Spleen (tissue), 11 donors: ENCODE results near the gene FAH. TPM values are rescaled to one million over a fixed set of nuclear protein-coding genes. Genes with fewer than 3 reads are reported as not detected.
A peak's percentile ranks its signal among the peaks of the same experiment; 100 is the strongest.

Experiments used
- DNase-seq: peaks from one replicate; pipeline ENCODE4 v3.0.0-alpha.2; 2020
- H3K27ac ChIP-seq, 8 donors: fragments of 200-600 bp; sonication (generic) in 7 of 8; 1 replicate in 4 of 8; 2 replicates in 4 of 8; pipeline versions ENCODE4 v1.5.0 to v1.8.0; 2016 to 2021; ENCODE audit warnings: inconsistent platforms in 4 of 8, mild to moderate bottlenecking in 4 of 8, moderate library complexity in 1 of 8
- H3K27me3 ChIP-seq, 7 donors: fragments of 200-600 bp; sonication (generic) in 6 of 7; replicated peaks in 1 of 7; 1 replicate in 4 of 7; 2 replicates in 3 of 7; pipeline versions ENCODE4 v1.5.0 to v1.8.0; 2016 to 2021; ENCODE audit warnings: inconsistent platforms in 3 of 7, mild to moderate bottlenecking in 1 of 7
- H3K36me3 ChIP-seq, 6 donors: fragments of 200-600 bp; sonication (generic) in 5 of 6; 1 replicate in 4 of 6; 2 replicates in 2 of 6; pipeline versions ENCODE4 v1.5.0 to v1.8.0; 2016 to 2021; ENCODE audit warnings: inconsistent platforms in 2 of 6
- H3K4me1 ChIP-seq, 6 donors: fragments of 200-600 bp; sonication (generic) in 5 of 6; 1 replicate in 3 of 6; 2 replicates in 3 of 6; pipeline versions ENCODE4 v1.5.0 to v1.8.0; 2016 to 2021; ENCODE audit warnings: inconsistent platforms in 3 of 6
- H3K4me3 ChIP-seq, 8 donors: fragments of 200-600 bp; sonication (generic) in 7 of 8; 1 replicate in 4 of 8; 2 replicates in 4 of 8; pipeline versions ENCODE4 v1.5.0 to v1.8.0; 2016 to 2021; ENCODE audit warnings: inconsistent platforms in 4 of 8, mild to moderate bottlenecking in 4 of 8, moderate library complexity in 2 of 8
- H3K9me3 ChIP-seq, 8 donors: fragments of 200-600 bp; sonication (generic) in 7 of 8; 1 replicate in 4 of 8; 2 replicates in 4 of 8; pipeline versions ENCODE4 v1.5.0 to v1.8.0; 2016 to 2021; ENCODE audit warnings: inconsistent platforms in 4 of 8
- POLR2A ChIP-seq, 3 donors: fragments of 450-650 bp; IDR thresholded peaks; one replicate each; pipeline ENCODE4 v1.5.1; 2017; ENCODE audit warnings: antibody characterized with exemption in 3 of 3, mild to moderate bottlenecking in 1 of 3
- POLR2AphosphoS5 ChIP-seq, 3 donors: sonication (generic); formaldehyde crosslinking; IDR thresholded peaks; one replicate each; pipeline ENCODE4 v1.5.1; 2017; ENCODE audit warnings: antibody characterized with exemption in 3 of 3
- WGBS, 5 donors: extraction: QIAGEN DNeasy Blood & Tissue Kit in 3 of 5; methylation state at CpG; one replicate each; pipeline versions ENCODE4 v1.1.5 to v1.1.7; 2013 to 2018; 5-methylcytosine and 5-hydroxymethylcytosine counted together
- intact Hi-C: fragments of 100-400 bp; cut with DNase I; formaldehyde crosslinking; loops from one replicate; pipeline ENCODE4 v1.15.0; 2023; ENCODE audit warnings: low total_unique reads
- polyA plus RNA-seq, 3 donors: library from polyadenylated mRNA; stranded (reverse); fragments of 200-250 nt; gene quantifications; one replicate each; pipeline ENCODE4 v1.2.1, GENCODE V29; 2013
- total RNA-seq, 7 donors: library from RNA; depleted of rRNA in 3 of 7; stranded (reverse); fragments of >200 nt in 3 of 7; fragmentation: NEBNext Ultra II Directional in 4 of 7; extraction: Animal tissue kit (Norgen Biotek cat#: 25700) in 4 of 7; gene quantifications; one replicate each; pipeline versions ENCODE4 v1.1.0 to v1.2.1, GENCODE V29; 2016 to 2021
- TF ChIP-seq, protein P1 (sequence below), 11 experiments: fragments of 200-600 bp in 7 of 11; fragments of 450-650 bp in 4 of 11; sonication (generic) in 4 of 11; IDR thresholded peaks in 8 of 11; conservative IDR thresholded peaks in 3 of 11; 1 replicate in 7 of 11; 2 replicates in 4 of 11; pipeline versions ENCODE4 v1.4.0 to v1.8.0; 2016 to 2021; ENCODE audit warnings: antibody characterized with exemption in 11 of 11, inconsistent platforms in 4 of 11, mild to moderate bottlenecking in 1 of 11
- donor health status: healthy with polysubstance abuse.
- donor health status: DM: no; HTN: no; CAD: no; lungs with moderate emphysema.
- donor health status: DM: no; HTN: no; CAD: no.
- donor health status: Bipolar disorder and iron deficiency.
- donor health status: healthy.
- donor health status: DM: no; HTN: no; CAD: no.
- donor health status: DM: yes; HTN: yes; CAD: no.

The FAH gene
- total and polyA plus RNA-seq, 10 donors, result 8.5 to 33.1 (median 21.2) TPM

DNA sequence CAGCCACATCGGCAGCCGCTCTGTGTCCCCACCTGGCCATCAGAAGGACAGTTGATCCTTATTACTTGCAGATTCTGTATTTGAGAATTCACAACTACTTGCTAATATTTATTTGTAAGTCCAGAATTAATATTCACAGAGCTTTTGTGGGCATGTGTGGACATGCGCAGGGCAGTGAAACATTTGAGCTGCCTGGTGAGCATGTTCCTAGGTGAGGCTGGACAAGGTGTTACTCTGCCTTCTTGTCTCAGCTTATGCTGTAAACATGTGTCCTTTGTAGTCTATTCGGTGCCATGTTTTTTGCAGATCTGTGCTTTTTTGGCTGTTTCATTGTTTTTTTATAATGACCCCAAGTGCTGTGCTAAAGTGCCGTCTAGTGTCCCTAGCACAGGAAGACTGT is 15.6 kb downstream of the FAH start:
- TF ChIP-seq POLR2A (IDR thresholded peaks at IDR 0.05) (no peak), POLR2AphosphoS5 (IDR thresholded peaks at IDR 0.05) (no peak)
- TF ChIP-seq, protein P1, sequence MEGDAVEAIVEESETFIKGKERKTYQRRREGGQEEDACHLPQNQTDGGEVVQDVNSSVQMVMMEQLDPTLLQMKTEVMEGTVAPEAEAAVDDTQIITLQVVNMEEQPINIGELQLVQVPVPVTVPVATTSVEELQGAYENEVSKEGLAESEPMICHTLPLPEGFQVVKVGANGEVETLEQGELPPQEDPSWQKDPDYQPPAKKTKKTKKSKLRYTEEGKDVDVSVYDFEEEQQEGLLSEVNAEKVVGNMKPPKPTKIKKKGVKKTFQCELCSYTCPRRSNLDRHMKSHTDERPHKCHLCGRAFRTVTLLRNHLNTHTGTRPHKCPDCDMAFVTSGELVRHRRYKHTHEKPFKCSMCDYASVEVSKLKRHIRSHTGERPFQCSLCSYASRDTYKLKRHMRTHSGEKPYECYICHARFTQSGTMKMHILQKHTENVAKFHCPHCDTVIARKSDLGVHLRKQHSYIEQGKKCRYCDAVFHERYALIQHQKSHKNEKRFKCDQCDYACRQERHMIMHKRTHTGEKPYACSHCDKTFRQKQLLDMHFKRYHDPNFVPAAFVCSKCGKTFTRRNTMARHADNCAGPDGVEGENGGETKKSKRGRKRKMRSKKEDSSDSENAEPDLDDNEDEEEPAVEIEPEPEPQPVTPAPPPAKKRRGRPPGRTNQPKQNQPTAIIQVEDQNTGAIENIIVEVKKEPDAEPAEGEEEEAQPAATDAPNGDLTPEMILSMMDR (IDR thresholded peaks at IDR 0.05 in 8 of 11, conservative IDR thresholded peaks at IDR 0.05 in 3 of 11), result no peak
- intact Hi-C loops, result no loop called here
- WGBS, 5 donors, result 76 to 94% (median 90%) methylated on average over 5 of the region's 5 CpGs
- Histone ChIP-seq H3K36me3 (peaks cover 0 to 30% (median 1%) of the 10 kb centered on the region in 6 donors), H3K27ac (no peak overlapping the region), H3K27me3 (no peaks in the 10 kb centered on the region), H3K9me3 (no peaks in the 10 kb centered on the region), H3K4me3 (no peak overlapping the region), H3K4me1 (peaks cover 0 to 3% (median 0%) of the 10 kb centered on the region in 6 donors)
- DNase-seq, result no peak

- intact Hi-C loops, result loop anchor here (5.0 kb wide), 1 partner anchor 788 kb away; no protein-coding TSS in a partner anchor
- Histone ChIP-seq H3K36me3 (peaks cover 0 to 40% (median 0%) of the 10 kb centered on the region in 6 donors), H3K27me3 (no peaks in the 10 kb centered on the region), H3K27ac (no peak overlapping the region), H3K9me3 (no peaks in the 10 kb centered on the region), H3K4me1 (peaks cover 0 to 3% (median 0%) of the 10 kb centered on the region in 6 donors), H3K4me3 (no peak overlapping the region)
- DNase-seq, result no peak
- WGBS, 5 donors, result 88 to 95% (median 93%) methylated on average over 12 of the region's 12 CpGs
- TF ChIP-seq POLR2A (IDR thresholded peaks at IDR 0.05) (no peak), POLR2AphosphoS5 (IDR thresholded peaks at IDR 0.05) (no peak)
- TF ChIP-seq, protein P1 (IDR thresholded peaks at IDR 0.05 in 8 of 11, conservative IDR thresholded peaks at IDR 0.05 in 3 of 11), result no peak
Observed at GRCh38 chr15:80169768-80170357, 17.1 kb downstream of the FAH start.

DNA sequence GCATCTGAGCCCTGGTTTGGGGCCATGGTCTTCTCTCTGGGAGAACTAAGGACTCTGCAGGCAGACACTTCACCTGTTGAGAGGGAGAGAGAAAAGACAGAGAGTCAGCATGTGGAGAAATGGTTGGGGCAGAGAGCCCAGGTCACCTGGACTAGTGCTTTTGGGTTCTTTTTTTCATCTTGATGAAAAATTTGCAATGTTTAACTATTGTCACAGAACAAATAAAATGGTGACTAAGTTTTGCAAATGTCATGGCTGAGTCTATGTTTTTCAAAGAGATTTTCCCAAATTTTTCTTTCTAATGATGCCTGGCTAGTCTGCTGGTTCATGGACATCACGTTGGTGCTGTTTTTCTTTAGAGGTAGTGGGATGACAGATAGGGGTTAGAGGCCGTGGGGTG is 17.8 kb downstream of the FAH start:
- Histone ChIP-seq H3K4me3 (no peak overlapping the region), H3K9me3 (no peaks in the 10 kb centered on the region), H3K27me3 (no peaks in the 10 kb centered on the region), H3K4me1 (peaks cover 0 to 3% (median 0%) of the 10 kb centered on the region in 6 donors), H3K27ac (no peak overlapping the region), H3K36me3 (peaks cover 0 to 48% (median 0%) of the 10 kb centered on the region in 6 donors)
- intact Hi-C loops, result loop anchor here (5.0 kb wide), 1 partner anchor 788 kb away; no protein-coding TSS in a partner anchor
- 90 to 94% (median 93%) methylated on average over 2 of the region's 2 CpGs for WGBS, 5 donors
- no peak for DNase-seq
- no peak for TF ChIP-seq POLR2A (IDR thresholded peaks at IDR 0.05)
- TF ChIP-seq, protein P1 (IDR thresholded peaks at IDR 0.05 in 8 of 11, conservative IDR thresholded peaks at IDR 0.05 in 3 of 11), result no peak
- no peak for TF ChIP-seq POLR2AphosphoS5 (IDR thresholded peaks at IDR 0.05)

GRCh38 chr15:80171787-80172186 is 19.0 kb downstream of the FAH start:
- peaks cover 0 to 60% (median 0%) of the 10 kb centered on the region in 6 donors for H3K36me3 ChIP-seq
- no peaks in the 10 kb centered on the region for H3K9me3 ChIP-seq
- H3K4me1 ChIP-seq, result peaks cover 0 to 3% (median 0%) of the 10 kb centered on the region in 6 donors
- no peak overlapping the region for H3K27ac ChIP-seq
- peak in 1 of 3 donors; percentile 16 for TF ChIP-seq POLR2AphosphoS5 (IDR thresholded peaks at IDR 0.05)
- TF ChIP-seq POLR2A (IDR thresholded peaks at IDR 0.05), result no peak
- H3K27me3 ChIP-seq, result no peaks in the 10 kb centered on the region
- DNase-seq, result no peak
- intact Hi-C loops, result loop anchor here (5.0 kb wide), 1 partner anchor 789 kb away; no protein-coding TSS in a partner anchor
- H3K4me3 ChIP-seq, result no peak overlapping the region
- WGBS, 5 donors, result 75 to 93% (median 82%) methylated on average over 4 of the region's 4 CpGs
